SJSA1 (cell line): ENCODE measurements around the gene CSMD2. TPM values are rescaled to one million over a fixed set of nuclear protein-coding genes. Genes with fewer than 3 reads are reported as not detected.

Source experiments
- DNase-seq, 2 experiments: peaks; one replicate each; pipeline ENCODE4 v3.0.0-alpha.2; 2015 to 2020; ENCODE audit warnings: low spot score in 2 of 2, low read depth in 1 of 2
- H3K27ac ChIP-seq: fragments of 250-450 bp; sonication (Bioruptor Pico); 2 replicates; pipeline ENCODE4 v1.5.1; 2020; ENCODE audit warnings: mild to moderate bottlenecking, moderate library complexity
- H3K27me3 ChIP-seq: fragments of 250-450 bp; sonication (Bioruptor Pico); replicated peaks from 2 replicates; pipeline ENCODE4 v1.5.1; 2020; ENCODE audit warnings: mild to moderate bottlenecking, moderate library complexity
- H3K36me3 ChIP-seq: fragments of 250-450 bp; sonication (Bioruptor Pico); 2 replicates; pipeline ENCODE4 v1.5.1; 2020; ENCODE audit warnings: mild to moderate bottlenecking
- H3K4me1 ChIP-seq: fragments of 250-450 bp; sonication (Bioruptor Pico); replicated peaks from 2 replicates; pipeline ENCODE4 v1.6.1; 2021; ENCODE audit warnings: mild to moderate bottlenecking
- H3K4me3 ChIP-seq: fragments of 250-450 bp; sonication (Bioruptor Pico); 2 replicates; pipeline ENCODE4 v1.5.1; 2020; ENCODE audit warnings: mild to moderate bottlenecking
- H3K9me3 ChIP-seq: fragments of 250-450 bp; sonication (Bioruptor Pico); replicated peaks from 2 replicates; pipeline ENCODE4 v1.5.1; 2020; ENCODE audit warnings: mild to moderate bottlenecking
- total RNA-seq: library from RNA; depleted of rRNA; stranded (reverse); fragments of >200 nt; shearing (Covaris generic); gene quantifications from 2 replicates; pipeline ENCODE4 v1.2.3, GENCODE V29; 2014

Gene CSMD2
- total RNA-seq, 1 experiment from 2014 or later = 0.87 TPM

GRCh38 chr1:34009340-34009985 lies 155.6 kb downstream of the CSMD2 start:
- Histone ChIP-seq H3K4me3 (no peak overlapping the region), H3K27ac (no peak overlapping the region), H3K27me3 (no peaks in the 10 kb centered on the region), H3K36me3 (no peaks in the 10 kb centered on the region), H3K4me1 (no peaks in the 10 kb centered on the region), H3K9me3 (no peaks in the 10 kb centered on the region)
- DNase-seq = no peak

- Histone ChIP-seq H3K27me3 (no peaks in the 10 kb centered on the region), H3K4me1 (no peaks in the 10 kb centered on the region), H3K36me3 (no peaks in the 10 kb centered on the region), H3K4me3 (no peak overlapping the region), H3K27ac (no peak overlapping the region), H3K9me3 (no peaks in the 10 kb centered on the region)
- no peak for DNase-seq
Measured at GRCh38 chr1:34007760-34008159, 157.3 kb downstream of the CSMD2 start.

- no peaks in the 10 kb centered on the region for H3K36me3 ChIP-seq
- H3K4me3 ChIP-seq = no peak overlapping the region
Measured at GRCh38 chr1:34005309-34005708, 159.7 kb downstream of the CSMD2 start.

GRCh38 chr1:34002810-34003209 lies 162.2 kb downstream of the CSMD2 start:
- DNase-seq = no peak
- no peaks in the 10 kb centered on the region for H3K36me3 ChIP-seq
- H3K27ac ChIP-seq = no peak overlapping the region
- H3K9me3 ChIP-seq = no peaks in the 10 kb centered on the region
- H3K4me3 ChIP-seq = no peak overlapping the region
- no peaks in the 10 kb centered on the region for H3K4me1 ChIP-seq
- 0 out of 2 replicates have a peak, but pooled peaks cover 3% of the 10 kb centered on the region for H3K27me3 ChIP-seq

More at GRCh38 chr1:34005309-34005708, 159.7 kb downstream of the CSMD2 start:
- H3K27me3 ChIP-seq = 0 out of 2 replicates have a peak, but pooled peaks cover 3% of the 10 kb centered on the region
- no peak for DNase-seq
- H3K9me3 ChIP-seq = no peaks in the 10 kb centered on the region
- no peaks in the 10 kb centered on the region for H3K4me1 ChIP-seq
- no peak overlapping the region for H3K27ac ChIP-seq

- 0 out of 2 replicates have a peak, but pooled peaks cover 3% of the 10 kb centered on the region for H3K27me3 ChIP-seq
- H3K36me3 ChIP-seq = no peaks in the 10 kb centered on the region
- DNase-seq = no peak
- no peak overlapping the region for H3K4me3 ChIP-seq
- no peak overlapping the region for H3K27ac ChIP-seq
- no peaks in the 10 kb centered on the region for H3K4me1 ChIP-seq
- no peaks in the 10 kb centered on the region for H3K9me3 ChIP-seq
Measured at GRCh38 chr1:33997127-33998036, 167.6 kb downstream of the CSMD2 start.

- Histone ChIP-seq H3K9me3 (no peaks in the 10 kb centered on the region), H3K4me1 (no peaks in the 10 kb centered on the region), H3K4me3 (no peak overlapping the region), H3K27ac (no peak overlapping the region), H3K36me3 (no peaks in the 10 kb centered on the region), H3K27me3 (0 out of 2 replicates have a peak, but pooled peaks cover 3% of the 10 kb centered on the region)
- no peak for DNase-seq
Measured at GRCh38 chr1:33996281-33996680, 168.7 kb downstream of the CSMD2 start.

GRCh38 chr1:33993301-33993700 lies 171.7 kb downstream of the CSMD2 start:
- no peaks in the 10 kb centered on the region for H3K27me3 ChIP-seq
- H3K27ac ChIP-seq = no peak overlapping the region
- H3K36me3 ChIP-seq = no peaks in the 10 kb centered on the region
- no peak overlapping the region for H3K4me3 ChIP-seq
- H3K4me1 ChIP-seq = no peaks in the 10 kb centered on the region
- H3K9me3 ChIP-seq = no peaks in the 10 kb centered on the region
- DNase-seq = no peak

GRCh38 chr1:33990281-33990680 lies 174.7 kb downstream of the CSMD2 start:
- no peaks in the 10 kb centered on the region for H3K9me3 ChIP-seq
- no peak overlapping the region for H3K27ac ChIP-seq
- no peaks in the 10 kb centered on the region for H3K36me3 ChIP-seq
- no peak overlapping the region for H3K4me3 ChIP-seq
- H3K4me1 ChIP-seq = no peaks in the 10 kb centered on the region
- no peak for DNase-seq
- no peaks in the 10 kb centered on the region for H3K27me3 ChIP-seq

- Histone ChIP-seq H3K4me1 (no peaks in the 10 kb centered on the region), H3K4me3 (no peak overlapping the region), H3K27me3 (no peaks in the 10 kb centered on the region), H3K36me3 (no peaks in the 10 kb centered on the region), H3K27ac (no peak overlapping the region), H3K9me3 (no peaks in the 10 kb centered on the region)
- DNase-seq = no peak
Measured at GRCh38 chr1:33988161-33988560, 176.9 kb downstream of the CSMD2 start.

GRCh38 chr1:33986390-33987095 lies 178.5 kb downstream of the CSMD2 start:
- Histone ChIP-seq H3K4me1 (no peaks in the 10 kb centered on the region), H3K27ac (no peak overlapping the region), H3K9me3 (no peaks in the 10 kb centered on the region), H3K4me3 (no peak overlapping the region), H3K36me3 (no peaks in the 10 kb centered on the region), H3K27me3 (no peaks in the 10 kb centered on the region)
- no peak for DNase-seq

GRCh38 chr1:33985656-33986055 lies 179.4 kb downstream of the CSMD2 start:
- no peaks in the 10 kb centered on the region for H3K27me3 ChIP-seq
- no peaks in the 10 kb centered on the region for H3K9me3 ChIP-seq
- no peak overlapping the region for H3K27ac ChIP-seq
- H3K4me1 ChIP-seq = no peaks in the 10 kb centered on the region
- no peak overlapping the region for H3K4me3 ChIP-seq
- H3K36me3 ChIP-seq = no peaks in the 10 kb centered on the region
- DNase-seq = no peak

- H3K27ac ChIP-seq = no peak overlapping the region
- DNase-seq = no peak
- no peak overlapping the region for H3K4me3 ChIP-seq
- no peaks in the 10 kb centered on the region for H3K27me3 ChIP-seq
- H3K9me3 ChIP-seq = no peaks in the 10 kb centered on the region
- no peaks in the 10 kb centered on the region for H3K36me3 ChIP-seq
- H3K4me1 ChIP-seq = no peaks in the 10 kb centered on the region
Measured at GRCh38 chr1:33984906-33985565, 180.0 kb downstream of the CSMD2 start.

GRCh38 chr1:33982419-33982818 lies 182.6 kb downstream of the CSMD2 start:
- no peak overlapping the region for H3K4me3 ChIP-seq
- H3K4me1 ChIP-seq = no peaks in the 10 kb centered on the region
- no peaks in the 10 kb centered on the region for H3K36me3 ChIP-seq
- H3K9me3 ChIP-seq = no peaks in the 10 kb centered on the region
- DNase-seq = no peak
- H3K27me3 ChIP-seq = no peaks in the 10 kb centered on the region
- no peak overlapping the region for H3K27ac ChIP-seq
